Fibroblast of peridontal ligament (primary cell): ENCODE results near the gene WDR7.

Source experiments
- DNase-seq: peaks from one replicate; pipeline ENCODE4 v3.0.0-alpha.2; 2010; ENCODE audit errors: extremely low read depth

The WDR7 gene

DNA sequence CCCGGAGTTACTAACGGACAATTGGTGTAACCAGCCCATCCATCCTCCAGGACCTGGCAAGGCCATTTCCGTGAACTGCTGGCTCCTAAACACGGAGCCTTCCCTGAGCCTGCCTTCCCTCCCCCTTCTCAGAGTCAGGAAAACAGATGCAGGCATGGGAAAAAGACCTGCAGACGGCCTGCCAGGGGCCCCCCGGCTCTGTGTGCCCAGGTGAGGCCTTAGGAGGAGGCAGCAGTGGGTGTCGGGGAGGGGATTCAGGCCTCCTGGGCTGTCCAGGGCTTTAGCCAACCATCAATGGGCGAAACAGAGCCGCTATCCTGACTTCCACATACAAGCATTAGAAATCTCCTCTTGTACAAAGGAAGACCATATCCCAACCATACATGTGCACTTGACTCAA lies 427.5 kb downstream of the WDR7 start:
- no peak for DNase-seq

- DNase-seq = no peak
These were observed 429.3 kb downstream of the WDR7 start for GRCh38 chr18:57080479-57080878.

- no peak for DNase-seq
These were observed 430.7 kb downstream of the WDR7 start for GRCh38 chr18:57081899-57082298.

DNA sequence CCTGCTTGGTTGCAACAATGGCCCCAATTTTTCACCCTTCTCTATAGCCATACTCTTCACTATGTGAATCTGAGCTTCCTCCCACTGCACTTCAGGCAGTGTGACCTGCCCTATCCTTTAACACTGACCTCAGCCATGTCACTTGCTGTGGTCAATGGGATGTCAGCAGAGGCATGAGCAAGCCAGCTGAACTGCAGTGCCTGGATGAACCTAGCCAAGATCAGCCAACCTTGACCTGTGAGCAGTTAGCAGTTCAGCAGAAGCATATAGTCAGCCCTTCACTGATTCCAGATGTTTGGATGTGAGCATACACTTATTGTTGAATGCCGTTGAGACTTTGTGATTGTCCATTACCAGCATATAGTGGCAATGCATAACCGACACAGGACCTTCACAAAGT lies 432.3 kb downstream of the WDR7 start:
- no peak for DNase-seq

- no peak for DNase-seq
These were observed 433.4 kb downstream of the WDR7 start for GRCh38 chr18:57084331-57085271.

DNA sequence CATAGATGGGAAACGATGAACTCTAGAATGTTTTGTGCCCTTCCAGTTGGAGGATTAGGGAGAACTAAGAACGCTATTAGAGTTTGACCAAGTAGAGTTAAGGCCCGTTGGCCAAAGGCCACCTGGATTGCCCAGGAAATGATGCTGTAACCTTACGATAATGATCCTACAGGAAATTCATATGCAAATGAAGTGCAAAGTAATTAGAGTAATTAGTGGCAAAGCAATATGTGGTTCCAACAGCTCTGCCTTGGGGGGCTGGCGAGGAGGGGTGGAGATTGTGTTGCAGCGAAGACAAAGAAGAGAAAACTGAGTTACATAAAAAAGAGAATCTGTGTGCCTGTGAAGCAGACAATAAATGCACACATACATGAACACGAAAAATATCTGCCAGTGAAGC lies 434.2 kb downstream of the WDR7 start:
- no peak for DNase-seq

- no peak for DNase-seq
These were observed 435.0 kb downstream of the WDR7 start for GRCh38 chr18:57086163-57086562.
